NT2/D1 (cell line): ENCODE data around the gene SORBS1.

Source experiments
- SUZ12 ChIP-seq: IDR thresholded peaks from 2 replicates; pipeline ENCODE4 v1.6.1; 2011; ENCODE audit not compliant: insufficient read length, insufficient read depth; ENCODE audit errors: extremely low read depth
- YY1 ChIP-seq: IDR thresholded peaks from 2 replicates; pipeline ENCODE4 v1.6.1; 2011; ENCODE audit not compliant: insufficient read length, insufficient read depth
- ZNF274 ChIP-seq: IDR thresholded peaks from 2 replicates; pipeline ENCODE4 v1.6.1; 2011; ENCODE audit warnings: mild to moderate bottlenecking, low read depth, low read length

- TF ChIP-seq YY1, result no peak
- no peak for TF ChIP-seq ZNF274
- no peak for TF ChIP-seq SUZ12
These were observed 5.0 kb upstream of the SORBS1 start for GRCh38 chr10:95566136-95566535.
